CD4-positive, alpha-beta T cell (primary cell): ENCODE data around the gene KDM4D. TPM values are rescaled to one million over a fixed set of nuclear protein-coding genes. Genes with fewer than 3 reads are reported as not detected.

Experiments
- ATAC-seq: fragments of 200-7000 bp; cut with Tn5 transposase; one replicate; pipeline ENCODE4 v1.10.0; 2022; ENCODE audit warnings: mild to moderate bottlenecking; ENCODE audit not compliant: poor library complexity
- CTCF ChIA-PET: fragments of 350-600 bp; sonication (Branson Sonifier 250); formaldehyde crosslinking; loops from one replicate; lab custom pipeline; 2021; ENCODE audit warnings: antibody characterized with exemption, inconsistent platforms; lab: Charles Lee
- POLR2A ChIA-PET: fragments of 350-600 bp; sonication (Branson Sonifier 250); formaldehyde crosslinking; loops from one replicate; lab custom pipeline; 2021; ENCODE audit warnings: antibody characterized with exemption, inconsistent platforms; lab: Charles Lee
- DNase-seq, 14 experiments: peaks; one replicate each; pipeline ENCODE4 v3.0.0-alpha.2; 2013 to 2020; ENCODE audit warnings: mixed read lengths in 2 of 14
- H3K27ac ChIP-seq, 2 donors: one replicate each; pipeline versions ENCODE4 v1.5.1 to v1.7.0; 2013; ENCODE audit warnings: low read length in 2 of 2, low read depth in 1 of 2, mild to moderate bottlenecking in 1 of 2
- H3K27me3 ChIP-seq, 2 experiments: 1 replicate in 1 of 2; 2 replicates in 1 of 2; pipeline versions ENCODE4 v1.6.1 to v1.7.0; 2013; ENCODE audit warnings: low read length in 2 of 2, control low read depth in 1 of 2, mild to moderate bottlenecking in 1 of 2, moderate library complexity in 1 of 2; ENCODE audit not compliant: insufficient read depth in 2 of 2, control insufficient read depth in 1 of 2
- H3K36me3 ChIP-seq: one replicate; pipeline ENCODE4 v1.6.1; 2013; ENCODE audit warnings: low read length, control low read depth; ENCODE audit not compliant: insufficient read depth
- H3K4me1 ChIP-seq: one replicate; pipeline ENCODE4 v1.6.1; 2013; ENCODE audit warnings: low read length, control low read depth; ENCODE audit not compliant: insufficient read depth
- H3K4me3 ChIP-seq: one replicate; pipeline ENCODE4 v1.5.1; 2013; ENCODE audit warnings: mild to moderate bottlenecking, low read length, moderate library complexity
- H3K9me3 ChIP-seq, 2 experiments: 1 replicate in 1 of 2; 2 replicates in 1 of 2; pipeline versions ENCODE4 v1.6.1 to v1.7.0; 2013; ENCODE audit warnings: low read length in 2 of 2, mild to moderate bottlenecking in 2 of 2, control low read depth in 1 of 2, moderate library complexity in 1 of 2; ENCODE audit not compliant: control insufficient read depth in 1 of 2, insufficient read depth in 1 of 2
- H3K27ac Mint-ChIP-seq: one replicate; pipeline ENCODE4 v1.8.0; 2020; ENCODE audit warnings: mixed read lengths
- H3K27me3 Mint-ChIP-seq: one replicate; pipeline ENCODE4 v1.8.0; 2021; ENCODE audit warnings: mixed read lengths
- H3K36me3 Mint-ChIP-seq: one replicate; pipeline ENCODE4 v1.8.0; 2021; ENCODE audit warnings: low read depth, mixed read lengths
- H3K4me1 Mint-ChIP-seq: one replicate; pipeline ENCODE4 v1.8.0; 2021; ENCODE audit warnings: low read depth, mixed read lengths
- H3K4me3 Mint-ChIP-seq: one replicate; pipeline ENCODE4 v1.8.0; 2020; ENCODE audit warnings: mild to moderate bottlenecking, mixed read lengths
- H3K9me3 Mint-ChIP-seq: one replicate; pipeline ENCODE4 v1.8.0; 2020; ENCODE audit warnings: mixed read lengths
- CTCF ChIP-seq: fragments of 200-600 bp; IDR thresholded peaks from one replicate; pipeline ENCODE4 v1.8.0; 2022; ENCODE audit warnings: antibody characterized with exemption, mild to moderate bottlenecking
- intact Hi-C, 2 experiments: fragments of 100-400 bp; cut with DNase I in 1 of 2; cut with micrococcal nuclease in 1 of 2; formaldehyde crosslinking; loops; one replicate each; pipeline versions ENCODE4 v1.15.1 to v1.9.0; 2023 to 2025; cut with DNase I, micrococcal nuclease
- polyA plus RNA-seq, 2 donors: library from polyadenylated mRNA; unstranded; fragments of 120-200 nt; gene quantifications; one replicate each; pipeline ENCODE4 v1.2.1, GENCODE V29; 2013
- total RNA-seq, 174 experiments: library from RNA in 2 of 174; stranded (reverse) in 2 of 174; gene quantifications; one replicate each; pipeline ENCODE4 v1.2.3 and lab custom pipeline; 2021 to 2026

Gene KDM4D
- total RNA-seq: under 1 TPM; 0.16 to 0.22 TPM
- 0.30 TPM for polyA plus RNA-seq (2013, experiment 1 of 2)
- 0.34 TPM for polyA plus RNA-seq (2013, experiment 2 of 2)
- total RNA-seq (lab: John Stamatoyannopoulos, UW): 0.12 to 3.8 (median 0.89) reads per million in 172 experiments

GRCh38 chr11:94973099-94973968 is at the start of gene KDM4D, which contains the start of gene CWC15:
TSS of gene KDM4D (plus strand) at chr11:94973709. CDS start at chr11:94997373, 23,664 bp downstream.
TSS of gene CWC15 (minus strand) at chr11:94973556. CDS start at chr11:94972185, 1,371 bp downstream.
- DNase-seq (peak; percentile 89 to 97 (median 92)), ATAC-seq (peak; percentile 99)
- ChIA-PET POLR2A (interaction anchor here (0.5 to 5.2 kb wide), 22 partner anchors 9 to 1417 kb away, joined by 3 to 82 read pairs (median 4); partner anchors contain the start of genes C11orf54, CCDC82, CEP57 and ENDOD1), CTCF (interaction anchor here (0.8 to 1.2 kb wide), 3 partner anchors 9 to 817 kb away, joined by 3 to 4 read pairs (median 3); partner anchors contain the start of genes CEP57 and SRSF8)
- peaks cover 42% of the 10 kb centered on the region for H3K4me1 Mint-ChIP-seq
- Histone ChIP-seq H3K27ac (peak within 1 kb of the TSS; percentile 68 to 77), H3K4me3 (peak within 1 kb of the TSS; percentile 89), H3K27me3 (no peaks in the 10 kb centered on the region), H3K9me3 (no peaks in the 10 kb centered on the region), H3K4me1 (no peaks in the 10 kb centered on the region), H3K36me3 (peaks cover 39% of the 10 kb centered on the region)
- no peaks in the 10 kb centered on the region for H3K27me3 Mint-ChIP-seq
- H3K27ac Mint-ChIP-seq: peak within 1 kb of the TSS; percentile 92
- H3K9me3 Mint-ChIP-seq: peaks cover 2% of the 10 kb centered on the region
- TF ChIP-seq CTCF: no peak
- H3K4me3 Mint-ChIP-seq: peak within 1 kb of the TSS; percentile 99
- intact Hi-C loops: loop anchor here (2.0 to 10.0 kb wide), 9 partner anchors 49 to 1231 kb away; partner anchors contain the start of genes ANKRD49 (in 1 of the 2), C11orf54 (in 1 of the 2), FUT4 (in 1 of the 2) and MED17 (in 1 of the 2)
- H3K36me3 Mint-ChIP-seq: peaks cover 54% of the 10 kb centered on the region

- Histone ChIP-seq H3K36me3 (no peaks in the 10 kb centered on the region), H3K4me1 (peaks cover 44% of the 10 kb centered on the region), H3K27ac (no peak overlapping the region), H3K4me3 (no peak overlapping the region), H3K27me3 (no peaks in the 10 kb centered on the region), H3K9me3 (no peaks in the 10 kb centered on the region)
- Mint-ChIP-seq H3K4me3 (peak overlapping the region; percentile 47), H3K9me3 (peaks cover 5% of the 10 kb centered on the region), H3K36me3 (no peaks in the 10 kb centered on the region), H3K27me3 (no peaks in the 10 kb centered on the region), H3K4me1 (peaks cover 69% of the 10 kb centered on the region), H3K27ac (peak overlapping the region; percentile 91)
- ATAC-seq (peak; percentile 51), DNase-seq (no peak)
- POLR2A ChIA-PET: interaction anchor here (1.0 to 2.8 kb wide), 8 partner anchors 10 to 866 kb away, joined by 3 to 28 read pairs (median 8); partner anchors contain the start of genes CEP57, CWC15, ENDOD1 and FAM76B
- CTCF ChIA-PET: interaction anchor here (1.7 kb wide), 1 partner anchor 13 kb away, joined by 3 read pairs; no protein-coding TSS in a partner anchor
- intact Hi-C loops: loop anchor here in 1 of 2 experiments (2.0 kb wide), 1 partner anchor 49 kb away; the partner anchor contains the start of genes CWC15 and KDM4D
- TF ChIP-seq CTCF: no peak
Observed at GRCh38 chr11:94924171-94924572, 49.3 kb upstream of the KDM4D start.

- ChIA-PET POLR2A (interaction anchor here (0.6 to 2.8 kb wide), 10 partner anchors 10 to 866 kb away, joined by 3 to 28 read pairs (median 4); partner anchors contain the start of genes CEP57, CWC15, ENDOD1 and FAM76B), CTCF (interaction anchor here (1.7 kb wide), 1 partner anchor 13 kb away, joined by 3 read pairs; no protein-coding TSS in a partner anchor)
- Histone ChIP-seq H3K4me3 (peak overlapping the region; percentile 15), H3K4me1 (peaks cover 44% of the 10 kb centered on the region), H3K27ac (peak overlapping the region in 1 of 2 donors; percentile 71), H3K27me3 (no peaks in the 10 kb centered on the region), H3K36me3 (no peaks in the 10 kb centered on the region), H3K9me3 (no peaks in the 10 kb centered on the region)
- H3K36me3 Mint-ChIP-seq: no peaks in the 10 kb centered on the region
- no peak for TF ChIP-seq CTCF
- peak in 9 of 14 experiments; percentile 9 to 61 (median 17) for DNase-seq
- peak; percentile 77 for ATAC-seq
- peak overlapping the region; percentile 91 for H3K27ac Mint-ChIP-seq
- intact Hi-C loops: loop anchor here in 1 of 2 experiments (2.0 kb wide), 1 partner anchor 48 kb away; the partner anchor contains the start of genes CWC15 and KDM4D
- peak overlapping the region; percentile 47 for H3K4me3 Mint-ChIP-seq
- peaks cover 73% of the 10 kb centered on the region for H3K4me1 Mint-ChIP-seq
- H3K9me3 Mint-ChIP-seq: peaks cover 5% of the 10 kb centered on the region
- no peaks in the 10 kb centered on the region for H3K27me3 Mint-ChIP-seq
Observed at GRCh38 chr11:94924612-94925011, 48.9 kb upstream of the KDM4D start.
